HG03175 (cell line): Measurements from ENCODE around the gene RTL1.

Source experiments
- ATAC-seq: cut with Tn5 transposase; IDR thresholded peaks from one replicate; pipeline ENCODE4 v1.9.1; 2021; ENCODE audit warnings: mild to moderate bottlenecking, moderate library complexity; ENCODE audit not compliant: unreplicated experiment

Gene RTL1

GRCh38 chr14:100903672-100904185 lies at the start of gene RTL1:
Gene RTL1 (minus strand): TSS chr14:100903722. CDS start chr14:100884788, 18,934 bp downstream.
- ATAC-seq: no peak

GRCh38 chr14:100950024-100950423 lies 46.5 kb upstream of the RTL1 start:
- ATAC-seq: no peak

GRCh38 chr14:100944052-100944451 lies 40.5 kb upstream of the RTL1 start:
- no peak for ATAC-seq

- no peak for ATAC-seq
Measured at GRCh38 chr14:100930270-100930669, 26.7 kb upstream of the RTL1 start.

- no peak for ATAC-seq
Measured at GRCh38 chr14:100915560-100915959, 12.0 kb upstream of the RTL1 start.

- ATAC-seq: no peak
Measured at GRCh38 chr14:100914597-100915021, 11.1 kb upstream of the RTL1 start.

GRCh38 chr14:100911665-100912316 lies 8.3 kb upstream of the RTL1 start:
- ATAC-seq: no peak

- no peak for ATAC-seq
Measured at GRCh38 chr14:100910888-100911664, 7.6 kb upstream of the RTL1 start.

- ATAC-seq: no peak
Measured at GRCh38 chr14:100909439-100909838, 5.9 kb upstream of the RTL1 start.

- ATAC-seq: no peak
Measured at GRCh38 chr14:100907240-100907639, 3.7 kb upstream of the RTL1 start.

- ATAC-seq: no peak
Measured at GRCh38 chr14:100906420-100906819, 2.9 kb upstream of the RTL1 start.

GRCh38 chr14:100905166-100905565 lies 1.6 kb upstream of the RTL1 start:
- ATAC-seq: no peak

- no peak for ATAC-seq
Measured at GRCh38 chr14:100904307-100905087, 975 bp upstream of the RTL1 start.

- no peak for ATAC-seq
Measured at GRCh38 chr14:100903134-100903468, 421 bp downstream of the RTL1 start.

GRCh38 chr14:100902295-100903133 lies 1.0 kb downstream of the RTL1 start:
- ATAC-seq: no peak

GRCh38 chr14:100901391-100902183 lies 1.9 kb downstream of the RTL1 start:
- no peak for ATAC-seq

GRCh38 chr14:100900837-100901390 lies 2.6 kb downstream of the RTL1 start:
- ATAC-seq: no peak

GRCh38 chr14:100899884-100900771 lies 3.4 kb downstream of the RTL1 start:
- no peak for ATAC-seq
